WERI-Rb-1 (cell line): Measurements from ENCODE around the gene ROPN1L.

Experiments
- DNase-seq: peaks from one replicate; pipeline ENCODE4 v3.0.0-alpha.2; 2020
- H3K27ac ChIP-seq: fragments of 250-450 bp; sonication (Bioruptor Pico); 2 replicates; pipeline ENCODE4 v1.5.1; 2020; ENCODE audit warnings: mild to moderate bottlenecking, moderate library complexity
- H3K27me3 ChIP-seq: fragments of 250-450 bp; sonication (Bioruptor Pico); 2 replicates; pipeline ENCODE4 v1.5.1; 2021; ENCODE audit warnings: mild to moderate bottlenecking, low read depth, moderate library complexity; ENCODE audit not compliant: insufficient read depth, severe bottlenecking
- H3K36me3 ChIP-seq: fragments of 250-450 bp; sonication (Bioruptor Pico); 2 replicates; pipeline ENCODE4 v1.5.1; 2020; ENCODE audit warnings: mild to moderate bottlenecking, moderate library complexity
- H3K4me3 ChIP-seq: 2 replicates; pipeline ENCODE4 v1.5.1; 2011; ENCODE audit warnings: low read depth, mild to moderate bottlenecking, control low read depth, low read length
- H3K9me3 ChIP-seq: fragments of 250-450 bp; sonication (Bioruptor Pico); 2 replicates; pipeline ENCODE4 v1.5.1; 2021; ENCODE audit warnings: mild to moderate bottlenecking, moderate library complexity; ENCODE audit not compliant: severe bottlenecking
- TF ChIP-seq, protein P1 (sequence below): IDR thresholded peaks from 2 replicates; pipeline ENCODE4 v1.5.1; 2011; ENCODE audit warnings: low read depth, mild to moderate bottlenecking, control low read depth, inconsistent platforms, low read length

Gene ROPN1L

DNA sequence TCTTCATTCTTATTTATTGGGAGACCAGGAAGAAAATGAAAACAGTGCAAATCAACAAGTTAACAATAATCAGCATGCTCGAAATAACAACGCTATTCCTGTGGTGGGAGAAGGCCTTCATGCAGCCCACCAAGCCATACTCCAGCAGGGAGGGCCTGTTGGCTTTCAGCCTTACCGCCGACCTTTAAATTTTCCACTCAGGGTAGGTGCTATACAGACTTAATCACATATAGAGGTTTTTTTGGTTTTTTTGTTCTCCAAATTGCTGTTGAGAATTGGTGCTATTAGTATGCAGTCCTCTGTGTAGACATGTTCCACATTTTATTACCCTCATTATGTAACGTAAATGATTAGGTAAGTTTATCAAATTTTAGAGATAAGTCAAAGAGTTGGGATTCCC is 30.3 kb upstream of the ROPN1L start:
- DNase-seq: no peak
- Histone ChIP-seq H3K27ac (no peak overlapping the region), H3K4me3 (no peak overlapping the region), H3K36me3 (peaks cover 93% of the 10 kb centered on the region), H3K9me3 (no peaks in the 10 kb centered on the region), H3K27me3 (no peaks in the 10 kb centered on the region)
- TF ChIP-seq, protein P1, sequence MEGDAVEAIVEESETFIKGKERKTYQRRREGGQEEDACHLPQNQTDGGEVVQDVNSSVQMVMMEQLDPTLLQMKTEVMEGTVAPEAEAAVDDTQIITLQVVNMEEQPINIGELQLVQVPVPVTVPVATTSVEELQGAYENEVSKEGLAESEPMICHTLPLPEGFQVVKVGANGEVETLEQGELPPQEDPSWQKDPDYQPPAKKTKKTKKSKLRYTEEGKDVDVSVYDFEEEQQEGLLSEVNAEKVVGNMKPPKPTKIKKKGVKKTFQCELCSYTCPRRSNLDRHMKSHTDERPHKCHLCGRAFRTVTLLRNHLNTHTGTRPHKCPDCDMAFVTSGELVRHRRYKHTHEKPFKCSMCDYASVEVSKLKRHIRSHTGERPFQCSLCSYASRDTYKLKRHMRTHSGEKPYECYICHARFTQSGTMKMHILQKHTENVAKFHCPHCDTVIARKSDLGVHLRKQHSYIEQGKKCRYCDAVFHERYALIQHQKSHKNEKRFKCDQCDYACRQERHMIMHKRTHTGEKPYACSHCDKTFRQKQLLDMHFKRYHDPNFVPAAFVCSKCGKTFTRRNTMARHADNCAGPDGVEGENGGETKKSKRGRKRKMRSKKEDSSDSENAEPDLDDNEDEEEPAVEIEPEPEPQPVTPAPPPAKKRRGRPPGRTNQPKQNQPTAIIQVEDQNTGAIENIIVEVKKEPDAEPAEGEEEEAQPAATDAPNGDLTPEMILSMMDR: no peak

DNA sequence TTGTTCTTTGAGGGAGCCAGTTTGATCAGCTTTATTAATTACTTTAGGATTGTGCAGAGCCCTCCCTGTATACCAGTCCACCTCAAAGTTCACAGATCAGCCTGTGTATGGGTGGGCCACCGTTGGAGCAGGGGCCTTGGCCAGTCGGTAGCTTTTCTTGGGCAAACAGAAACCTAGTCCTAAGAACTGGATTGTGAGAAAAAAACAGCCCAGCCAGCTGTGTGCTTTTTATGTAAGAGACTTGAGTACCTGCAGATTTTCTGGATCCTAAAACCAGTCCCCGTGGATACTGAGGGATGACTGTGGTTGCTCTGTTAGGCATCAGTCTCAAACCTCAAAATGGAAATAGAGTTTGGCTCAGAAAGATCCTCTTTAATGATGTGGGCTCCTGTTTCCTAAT is 24.8 kb upstream of the ROPN1L start:
- Histone ChIP-seq H3K27me3 (no peaks in the 10 kb centered on the region), H3K36me3 (peaks cover 97% of the 10 kb centered on the region), H3K27ac (no peak overlapping the region), H3K4me3 (no peak overlapping the region), H3K9me3 (no peaks in the 10 kb centered on the region)
- TF ChIP-seq, protein P1: no peak
- no peak for DNase-seq

DNA sequence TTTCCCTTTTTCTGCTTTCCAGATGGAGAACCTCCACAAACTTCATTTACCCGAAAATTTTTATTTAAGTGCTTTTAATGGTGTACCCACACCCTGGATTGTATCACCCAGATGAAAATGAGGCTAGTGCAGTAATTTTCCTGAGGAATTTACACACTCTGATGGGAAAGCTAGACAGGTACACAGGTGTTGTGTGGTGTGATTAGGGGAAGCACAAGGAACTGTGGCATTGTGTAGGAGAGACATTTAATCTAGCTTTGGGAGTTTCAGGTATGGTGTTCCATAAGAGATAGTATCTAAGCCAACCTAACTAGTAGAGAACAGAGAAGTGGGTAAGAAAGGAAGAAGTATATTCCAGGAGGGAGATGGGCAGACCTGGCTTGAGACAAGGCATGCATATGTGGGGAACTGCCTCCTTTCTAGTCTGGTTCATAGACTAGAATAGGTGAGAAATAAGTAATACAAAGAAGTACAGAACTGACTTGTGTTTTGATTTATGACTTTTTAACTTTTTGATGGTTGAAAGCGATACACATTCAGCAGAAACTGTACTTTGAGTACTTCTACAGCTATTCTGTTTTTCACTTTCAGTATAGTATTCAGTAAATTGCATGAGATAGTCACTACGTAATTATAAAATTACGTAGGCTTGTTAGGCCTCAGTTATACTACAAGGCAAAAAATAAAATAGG is 22.9 kb upstream of the ROPN1L start:
- TF ChIP-seq, protein P1: no peak
- Histone ChIP-seq H3K4me3 (no peak overlapping the region), H3K27ac (no peak overlapping the region), H3K36me3 (peaks cover 82% of the 10 kb centered on the region), H3K9me3 (no peaks in the 10 kb centered on the region), H3K27me3 (no peaks in the 10 kb centered on the region)
- no peak for DNase-seq

DNA sequence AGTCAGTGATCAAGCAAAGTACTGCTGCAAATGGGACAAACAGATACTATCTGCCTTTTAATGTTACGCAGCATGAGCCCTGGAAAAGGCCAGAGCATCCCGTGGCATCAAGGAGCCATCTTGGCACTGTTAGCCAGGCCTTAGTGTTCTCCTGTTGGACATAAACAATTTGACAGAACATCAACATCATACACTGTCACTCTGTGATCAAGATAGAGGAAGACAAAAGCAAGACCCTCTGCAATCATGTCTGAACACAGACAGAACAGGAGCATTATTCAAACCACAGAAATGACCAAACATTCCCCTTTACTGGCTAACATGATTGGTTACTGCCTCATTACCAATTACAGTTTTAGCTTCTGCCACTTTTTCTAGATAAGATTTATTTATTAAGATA is 21.2 kb upstream of the ROPN1L start:
- H3K4me3 ChIP-seq: no peak overlapping the region
- TF ChIP-seq, protein P1: no peak
- no peaks in the 10 kb centered on the region for H3K27me3 ChIP-seq
- H3K36me3 ChIP-seq: peaks cover 81% of the 10 kb centered on the region
- H3K27ac ChIP-seq: no peak overlapping the region
- no peaks in the 10 kb centered on the region for H3K9me3 ChIP-seq
- DNase-seq: no peak

DNA sequence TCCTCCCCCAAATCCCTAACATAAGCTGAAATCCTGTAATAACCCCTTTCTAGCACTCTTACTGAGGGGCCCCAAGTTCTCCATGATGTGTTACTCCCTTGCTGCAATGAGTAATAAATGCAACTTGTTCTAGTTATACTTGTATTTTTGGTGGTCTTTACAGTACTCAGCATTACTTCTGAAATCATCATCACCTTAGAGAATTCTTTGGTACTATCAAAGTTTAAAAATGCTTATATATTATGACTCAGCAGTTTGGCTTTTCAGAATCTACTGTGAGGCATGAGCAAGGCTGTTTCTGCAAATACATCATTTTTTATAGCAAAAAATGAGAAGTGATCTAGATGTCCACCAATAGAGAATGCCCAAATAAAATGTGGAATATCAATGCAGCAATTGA is 20.7 kb upstream of the ROPN1L start:
- H3K4me3 ChIP-seq: no peak overlapping the region

More for the DNA sequence above, 20.7 kb upstream of the ROPN1L start:
- Histone ChIP-seq H3K27ac (no peak overlapping the region), H3K36me3 (peaks cover 81% of the 10 kb centered on the region), H3K27me3 (no peaks in the 10 kb centered on the region), H3K9me3 (no peaks in the 10 kb centered on the region)
- TF ChIP-seq, protein P1: no peak
- DNase-seq: no peak
